NT2/D1 (cell line): Measurements from ENCODE around the gene GALNT8.
"Not testable (repeated sequence)": the region's sequence is repeated elsewhere in the genome, so short reads cannot be mapped to it uniquely, and the experiment has no call there.

Experiments used
- SUZ12 ChIP-seq: IDR thresholded peaks from 2 replicates; pipeline ENCODE4 v1.6.1; 2011; ENCODE audit not compliant: insufficient read length, insufficient read depth; ENCODE audit errors: extremely low read depth
- YY1 ChIP-seq: IDR thresholded peaks from 2 replicates; pipeline ENCODE4 v1.6.1; 2011; ENCODE audit not compliant: insufficient read length, insufficient read depth
- ZNF274 ChIP-seq: IDR thresholded peaks from 2 replicates; pipeline ENCODE4 v1.6.1; 2011; ENCODE audit warnings: mild to moderate bottlenecking, low read depth, low read length

DNA sequence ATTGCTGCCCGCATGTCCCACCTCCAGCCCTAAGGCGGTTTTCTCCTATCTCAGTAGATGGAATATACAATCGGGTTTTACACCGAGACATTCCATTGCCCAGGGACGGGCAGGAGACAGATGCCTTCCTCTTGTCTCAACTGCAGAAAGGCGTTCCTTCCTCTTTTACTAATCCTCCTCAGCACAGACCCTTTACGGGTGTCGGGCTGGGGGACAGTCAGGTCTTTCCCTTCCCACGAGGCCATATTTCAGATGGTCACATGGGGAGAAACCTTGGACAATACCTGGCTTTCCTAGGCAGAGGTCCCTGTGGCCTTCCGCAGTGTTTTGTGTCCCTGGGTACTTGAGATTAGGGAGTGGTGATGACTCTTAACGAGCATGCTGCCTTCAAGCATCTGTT, 1.4 kb downstream of the GALNT8 start:
- not testable (repeated sequence) for TF ChIP-seq YY1, ZNF274, SUZ12
